Type B pancreatic cell (in vitro differentiated cells): ENCODE data around the gene DBET. TPM values are rescaled to one million over a fixed set of nuclear protein-coding genes. Genes with fewer than 3 reads are reported as not detected.
"Not testable (repeated sequence)": the region's sequence is repeated elsewhere in the genome, so short reads cannot be mapped to it uniquely, and the experiment has no call there.

Experiments used
- DNase-seq: peaks from one replicate; pipeline ENCODE4 v3.0.0; 2021; ENCODE audit warnings: mixed read lengths; ENCODE audit not compliant: unreplicated experiment; ENCODE audit errors: extremely low spot score
- H3K27ac Mint-ChIP-seq: 2 replicates; pipeline ENCODE4 v1.8.0; 2021; ENCODE audit warnings: mild to moderate bottlenecking, mixed read lengths
- H3K27me3 Mint-ChIP-seq: 2 replicates; pipeline ENCODE4 v1.8.0; 2021; ENCODE audit warnings: mixed read lengths
- H3K36me3 Mint-ChIP-seq: 2 replicates; pipeline ENCODE4 v1.8.0; 2021; ENCODE audit warnings: mixed read lengths
- H3K4me1 Mint-ChIP-seq: one replicate; pipeline ENCODE4 v1.8.0; 2021; ENCODE audit warnings: mixed read lengths; ENCODE audit not compliant: unreplicated experiment
- H3K4me3 Mint-ChIP-seq: 2 replicates; pipeline ENCODE4 v1.8.0; 2021; ENCODE audit warnings: mild to moderate bottlenecking, mixed read lengths
- H3K9me3 Mint-ChIP-seq: 2 replicates; pipeline ENCODE4 v1.8.0; 2021; ENCODE audit warnings: mixed read lengths
- total RNA-seq: library from RNA; stranded (reverse); gene quantifications from 2 replicates; pipeline ENCODE4 v1.2.1, GENCODE V29; 2021; ENCODE audit warnings: low replicate concordance
- TF ChIP-seq, protein P1 (sequence below): fragments of 200-600 bp; sonication (generic); conservative IDR thresholded peaks from 2 replicates; pipeline ENCODE4 v1.5.0; 2021; ENCODE audit warnings: antibody characterized with exemption, mild to moderate bottlenecking

The DBET gene
- total RNA-seq, 1 donor from 2014 or later = not detected

DNA sequence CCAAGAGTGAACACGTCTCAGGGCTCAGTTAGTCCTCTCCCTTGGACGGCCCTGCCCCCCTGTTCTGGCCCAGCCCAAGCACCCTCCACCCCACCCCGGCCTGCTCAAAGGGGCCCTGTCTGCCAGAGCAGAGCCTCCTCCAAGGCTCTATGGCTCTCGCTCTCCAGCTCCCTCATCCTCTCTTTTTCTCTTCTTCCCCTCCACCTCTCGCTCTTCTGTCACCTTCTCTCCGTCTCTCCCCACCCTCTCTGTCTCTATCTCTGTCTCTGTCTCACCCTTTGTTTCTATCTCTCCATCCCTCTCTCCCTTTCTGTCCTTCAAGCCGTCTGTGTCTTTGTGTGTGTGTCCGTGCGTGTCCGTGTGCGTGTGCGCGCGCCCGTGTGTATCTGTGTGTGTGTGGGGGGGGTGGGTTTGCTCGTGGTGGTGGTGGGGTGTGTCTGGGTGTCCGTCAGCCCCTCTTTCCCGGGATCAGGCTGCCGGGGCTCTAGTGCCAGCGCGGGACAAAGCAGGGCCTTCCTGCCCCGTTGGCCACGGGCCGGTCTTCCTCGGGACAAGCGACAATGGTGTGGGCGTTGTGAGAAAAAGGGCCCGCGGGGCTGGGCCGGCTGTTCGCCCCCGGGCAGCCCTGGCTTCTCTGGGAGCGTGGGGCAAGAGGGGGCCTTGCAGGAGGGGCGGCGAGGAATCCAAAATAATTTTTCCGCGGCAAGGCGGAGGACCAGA, 45.9 kb upstream of the DBET start:
- Mint-ChIP-seq H3K27me3 (no peaks in the 10 kb centered on the region), H3K9me3 (no peaks in the 10 kb centered on the region), H3K4me1 (no peaks in the 10 kb centered on the region), H3K36me3 (no peaks in the 10 kb centered on the region), H3K27ac (no peak overlapping the region), H3K4me3 (no peak overlapping the region)
- DNase-seq = no peak
- TF ChIP-seq, protein P1, sequence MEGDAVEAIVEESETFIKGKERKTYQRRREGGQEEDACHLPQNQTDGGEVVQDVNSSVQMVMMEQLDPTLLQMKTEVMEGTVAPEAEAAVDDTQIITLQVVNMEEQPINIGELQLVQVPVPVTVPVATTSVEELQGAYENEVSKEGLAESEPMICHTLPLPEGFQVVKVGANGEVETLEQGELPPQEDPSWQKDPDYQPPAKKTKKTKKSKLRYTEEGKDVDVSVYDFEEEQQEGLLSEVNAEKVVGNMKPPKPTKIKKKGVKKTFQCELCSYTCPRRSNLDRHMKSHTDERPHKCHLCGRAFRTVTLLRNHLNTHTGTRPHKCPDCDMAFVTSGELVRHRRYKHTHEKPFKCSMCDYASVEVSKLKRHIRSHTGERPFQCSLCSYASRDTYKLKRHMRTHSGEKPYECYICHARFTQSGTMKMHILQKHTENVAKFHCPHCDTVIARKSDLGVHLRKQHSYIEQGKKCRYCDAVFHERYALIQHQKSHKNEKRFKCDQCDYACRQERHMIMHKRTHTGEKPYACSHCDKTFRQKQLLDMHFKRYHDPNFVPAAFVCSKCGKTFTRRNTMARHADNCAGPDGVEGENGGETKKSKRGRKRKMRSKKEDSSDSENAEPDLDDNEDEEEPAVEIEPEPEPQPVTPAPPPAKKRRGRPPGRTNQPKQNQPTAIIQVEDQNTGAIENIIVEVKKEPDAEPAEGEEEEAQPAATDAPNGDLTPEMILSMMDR = no peak

DNA sequence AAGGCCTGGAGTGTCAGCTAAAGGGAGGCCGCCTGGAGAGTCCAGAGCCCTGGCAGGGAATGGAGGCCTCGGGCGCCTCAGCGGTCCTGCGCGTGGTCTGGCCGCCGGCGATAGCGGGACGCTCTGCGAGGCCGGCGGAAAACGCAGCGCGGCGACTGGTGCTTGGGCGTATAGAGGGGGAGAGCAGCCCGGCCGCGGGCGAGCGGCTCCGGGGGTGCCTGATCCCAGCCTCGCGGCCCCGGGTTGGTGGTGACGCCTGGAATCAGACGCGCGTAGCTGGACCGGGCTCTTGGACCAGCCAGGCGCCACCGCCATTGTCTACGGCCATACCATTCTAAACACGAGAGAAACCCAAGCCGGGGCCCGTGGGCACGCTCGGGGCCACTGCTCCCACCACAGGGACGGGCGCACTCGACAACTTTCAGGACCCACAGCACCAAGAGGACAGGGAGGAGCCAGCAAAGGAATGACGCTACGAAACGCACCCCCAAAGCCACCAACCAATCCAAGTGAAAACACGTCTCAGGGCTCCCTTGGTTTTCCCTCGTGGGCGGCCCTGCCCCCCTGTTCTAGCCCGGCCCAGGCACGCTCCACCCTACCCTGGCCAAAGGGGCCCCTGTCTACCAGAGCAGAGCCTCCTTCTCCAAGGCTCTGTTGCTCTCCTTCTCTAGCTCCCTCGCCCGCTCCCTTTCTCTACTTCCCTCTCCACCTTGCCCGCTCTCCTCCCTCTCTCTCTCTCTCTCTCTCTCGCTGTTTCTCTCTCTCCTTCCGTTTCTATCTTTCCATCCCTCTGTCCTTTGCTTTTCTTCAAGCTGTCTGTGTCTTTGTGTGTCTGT, 45.1 kb upstream of the DBET start:
- Mint-ChIP-seq H3K4me1 (no peaks in the 10 kb centered on the region), H3K9me3 (no peaks in the 10 kb centered on the region), H3K4me3 (no peak overlapping the region), H3K36me3 (no peaks in the 10 kb centered on the region), H3K27ac (no peak overlapping the region), H3K27me3 (no peaks in the 10 kb centered on the region)
- TF ChIP-seq, protein P1 = no peak
- DNase-seq = no peak

DNA sequence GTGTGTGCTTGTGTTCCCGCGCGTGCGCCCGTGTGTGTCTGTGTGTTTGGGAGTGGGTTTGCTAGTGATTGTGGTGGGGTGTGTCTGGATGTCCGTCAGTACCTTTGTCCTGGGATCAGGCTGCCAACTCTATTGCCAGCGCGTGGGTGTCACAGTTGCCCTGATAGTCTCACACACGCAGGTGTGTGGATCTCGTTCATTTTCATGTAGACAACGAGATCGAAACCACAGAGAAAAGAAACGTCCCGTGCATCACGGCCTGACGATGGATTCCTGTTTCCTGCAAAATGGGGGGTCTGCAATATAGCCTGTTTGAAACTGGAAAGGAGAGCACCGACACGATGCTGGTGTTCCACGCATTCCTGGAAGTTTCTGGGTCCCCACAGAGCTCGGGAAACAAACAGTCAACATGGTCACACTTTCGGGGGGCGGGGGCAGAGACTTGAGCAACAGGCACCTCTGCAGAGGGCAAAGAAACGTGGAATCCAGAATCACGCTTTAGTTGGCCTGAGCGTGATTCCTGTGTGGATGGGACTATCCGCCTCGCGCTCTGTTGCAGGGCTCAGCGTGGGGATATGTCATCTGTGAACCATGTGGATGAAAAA, 44.3 kb upstream of the DBET start:
- not testable (repeated sequence) for H3K27ac Mint-ChIP-seq, H3K27me3 Mint-ChIP-seq, H3K36me3 Mint-ChIP-seq

DNA sequence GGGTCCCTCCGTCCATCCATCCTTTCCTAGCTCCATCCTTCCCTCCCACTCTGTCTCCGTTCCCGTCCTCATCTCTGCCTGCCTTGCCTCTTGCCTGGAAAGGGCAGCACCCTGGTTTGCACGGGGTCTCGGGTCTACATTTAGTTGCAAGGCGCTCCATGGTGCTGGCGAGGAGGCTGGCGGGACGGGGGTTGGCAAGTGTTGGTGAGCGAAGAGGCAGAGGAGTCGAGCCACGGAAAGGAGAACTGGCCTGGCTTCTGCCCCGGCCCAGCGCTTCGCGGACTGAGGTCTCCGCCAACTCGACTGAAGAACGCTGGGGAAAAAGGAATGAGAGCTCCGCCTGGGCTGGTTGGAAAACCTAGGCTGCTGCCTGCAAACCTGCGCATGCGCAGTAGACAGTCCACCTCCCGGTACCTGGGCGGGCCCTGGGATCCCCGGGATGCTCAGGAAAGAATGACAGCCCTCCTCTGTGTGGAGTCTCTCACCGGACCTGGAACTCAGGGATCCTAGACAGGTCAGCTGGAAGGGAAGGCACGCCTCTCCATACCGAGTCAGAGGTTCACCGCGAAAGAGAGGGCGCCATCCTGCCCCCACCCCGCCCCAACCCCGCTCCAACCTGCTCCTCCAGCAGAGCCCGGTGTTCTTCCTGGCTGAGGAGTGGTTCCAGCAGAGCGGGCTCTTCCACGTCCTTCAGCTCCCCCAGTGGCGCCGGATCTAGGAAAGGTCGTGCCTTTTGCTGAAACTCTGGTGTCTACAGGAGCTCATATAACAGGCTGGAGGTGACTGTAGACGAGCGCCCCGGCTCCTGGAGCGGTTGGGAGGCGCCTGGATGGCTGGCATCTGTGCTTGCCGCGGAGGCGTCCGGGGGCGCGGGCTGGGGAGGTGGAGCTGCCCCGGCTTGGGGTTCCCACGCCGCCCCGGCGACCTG, 43.2 kb upstream of the DBET start:
- TF ChIP-seq, protein P1 = no peak
- Mint-ChIP-seq H3K27me3 (no peaks in the 10 kb centered on the region), H3K36me3 (no peaks in the 10 kb centered on the region), H3K4me3 (no peak overlapping the region), H3K27ac (no peak overlapping the region), H3K9me3 (no peaks in the 10 kb centered on the region), H3K4me1 (no peaks in the 10 kb centered on the region)
- DNase-seq = no peak

More for the DNA sequence above, 44.3 kb upstream of the DBET start:
- H3K9me3 Mint-ChIP-seq, H3K4me1 Mint-ChIP-seq, DNase-seq, H3K4me3 Mint-ChIP-seq: not testable (repeated sequence)

DNA sequence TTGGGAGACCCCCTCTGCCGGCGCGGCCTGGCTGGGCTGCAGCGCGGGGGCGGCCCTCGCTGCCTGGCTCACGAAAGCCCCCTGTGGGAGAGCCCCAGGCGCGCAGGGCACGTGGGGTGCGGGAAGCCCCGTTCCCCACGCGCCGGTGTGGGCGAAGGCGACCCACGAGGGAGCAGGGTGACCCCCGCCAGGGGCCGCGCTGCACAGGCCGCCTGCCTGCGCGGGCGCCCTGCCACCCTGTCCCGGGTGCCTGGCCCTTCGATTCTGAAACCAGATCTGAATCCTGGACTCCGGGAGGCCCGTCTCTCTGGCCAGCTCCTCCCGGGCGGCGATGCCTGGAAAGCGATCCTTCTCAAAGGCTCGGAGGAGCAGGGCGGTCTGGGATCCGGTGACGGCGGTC, 42.3 kb upstream of the DBET start:
- H3K27ac Mint-ChIP-seq, DNase-seq, H3K4me1 Mint-ChIP-seq, H3K9me3 Mint-ChIP-seq, H3K4me3 Mint-ChIP-seq, H3K27me3 Mint-ChIP-seq, H3K36me3 Mint-ChIP-seq: not testable (repeated sequence)

DNA sequence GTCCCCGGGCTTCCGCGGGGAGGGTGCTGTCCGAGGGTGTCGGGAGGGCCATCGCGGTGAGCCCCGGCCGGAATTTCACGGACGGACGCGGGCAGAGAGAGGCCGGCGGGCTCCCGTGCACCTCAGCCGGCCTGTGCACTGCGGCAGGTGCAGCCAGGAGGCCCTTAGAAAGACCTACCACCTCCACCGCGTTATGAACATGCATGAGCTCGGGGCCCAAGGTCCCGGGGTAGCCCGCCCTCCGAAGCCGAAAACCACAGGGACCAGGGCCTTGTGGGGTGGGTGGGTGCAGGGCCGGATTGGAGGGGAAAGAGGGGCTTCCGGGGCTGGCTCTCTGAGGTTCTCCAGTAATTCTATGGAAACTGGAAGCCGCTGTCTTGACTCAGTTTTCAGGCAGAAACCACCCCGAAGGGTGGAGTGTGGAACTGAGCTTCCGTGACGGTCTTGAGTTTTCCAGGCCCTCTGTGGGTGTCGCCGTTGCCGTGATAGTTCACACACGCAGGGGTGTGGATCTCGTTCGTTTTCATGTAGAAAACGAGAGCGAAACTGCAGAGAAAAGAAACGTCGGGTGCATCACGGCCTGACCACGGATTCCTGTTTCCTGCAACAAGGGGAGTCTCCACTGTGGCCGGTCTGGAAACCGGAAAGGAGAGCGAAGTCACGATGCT, 41.6 kb upstream of the DBET start:
- DNase-seq = not testable (repeated sequence)

DNA sequence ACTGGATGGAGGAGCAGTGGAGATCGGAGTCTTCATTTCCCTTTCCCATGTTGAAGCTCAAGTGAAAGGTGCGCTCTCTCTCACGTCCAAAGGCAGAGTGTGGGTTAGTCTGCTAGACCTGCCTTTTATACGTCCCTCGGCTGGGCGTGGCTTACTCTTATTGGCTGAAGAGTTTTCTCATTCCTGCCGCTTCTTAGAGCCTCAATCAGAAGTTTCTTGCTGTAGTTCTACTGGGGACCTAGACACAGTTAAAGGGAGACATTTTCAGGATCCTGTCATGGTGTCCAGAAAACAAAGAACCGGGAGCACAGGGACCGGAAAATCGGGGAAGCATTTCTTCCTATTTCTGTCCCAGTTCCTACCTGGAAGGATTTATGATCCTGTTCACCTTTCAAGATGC, 37.1 kb upstream of the DBET start, which contains the start of gene FRG2:
TSS of gene FRG2 (minus strand) at position 101 of the 400 bp plus-strand sequence. CDS start at position 49, 52 bp downstream.
- not testable (repeated sequence) for H3K4me3 Mint-ChIP-seq, H3K4me1 Mint-ChIP-seq, H3K9me3 Mint-ChIP-seq, DNase-seq, H3K27me3 Mint-ChIP-seq, H3K27ac Mint-ChIP-seq, H3K36me3 Mint-ChIP-seq

More for the DNA sequence above, 41.6 kb upstream of the DBET start:
- not testable (repeated sequence) for H3K27me3 Mint-ChIP-seq, H3K36me3 Mint-ChIP-seq, H3K4me3 Mint-ChIP-seq, H3K9me3 Mint-ChIP-seq, H3K27ac Mint-ChIP-seq, H3K4me1 Mint-ChIP-seq

DNA sequence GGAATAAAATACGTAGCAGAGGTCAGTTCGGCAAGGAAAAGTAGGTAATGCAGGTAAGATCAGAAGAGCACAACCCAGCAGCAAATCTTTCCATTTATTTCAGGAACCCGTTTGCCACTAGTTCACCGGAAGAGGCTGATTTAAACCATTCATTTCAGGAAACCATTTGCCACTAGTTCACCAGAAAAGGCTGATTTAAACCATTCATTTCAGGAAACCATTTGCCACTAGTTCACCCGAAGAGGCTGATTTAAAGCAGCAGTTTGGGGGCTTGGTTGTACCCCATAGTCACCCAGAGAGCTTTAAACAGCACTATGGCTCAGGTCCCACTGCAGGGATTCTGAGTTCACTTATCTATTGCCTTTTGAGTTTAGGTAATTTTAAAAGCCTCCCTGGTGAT, 33.0 kb upstream of the DBET start:
- H3K4me1 Mint-ChIP-seq, H3K27me3 Mint-ChIP-seq, H3K4me3 Mint-ChIP-seq, DNase-seq, H3K9me3 Mint-ChIP-seq, H3K36me3 Mint-ChIP-seq, H3K27ac Mint-ChIP-seq: not testable (repeated sequence)

DNA sequence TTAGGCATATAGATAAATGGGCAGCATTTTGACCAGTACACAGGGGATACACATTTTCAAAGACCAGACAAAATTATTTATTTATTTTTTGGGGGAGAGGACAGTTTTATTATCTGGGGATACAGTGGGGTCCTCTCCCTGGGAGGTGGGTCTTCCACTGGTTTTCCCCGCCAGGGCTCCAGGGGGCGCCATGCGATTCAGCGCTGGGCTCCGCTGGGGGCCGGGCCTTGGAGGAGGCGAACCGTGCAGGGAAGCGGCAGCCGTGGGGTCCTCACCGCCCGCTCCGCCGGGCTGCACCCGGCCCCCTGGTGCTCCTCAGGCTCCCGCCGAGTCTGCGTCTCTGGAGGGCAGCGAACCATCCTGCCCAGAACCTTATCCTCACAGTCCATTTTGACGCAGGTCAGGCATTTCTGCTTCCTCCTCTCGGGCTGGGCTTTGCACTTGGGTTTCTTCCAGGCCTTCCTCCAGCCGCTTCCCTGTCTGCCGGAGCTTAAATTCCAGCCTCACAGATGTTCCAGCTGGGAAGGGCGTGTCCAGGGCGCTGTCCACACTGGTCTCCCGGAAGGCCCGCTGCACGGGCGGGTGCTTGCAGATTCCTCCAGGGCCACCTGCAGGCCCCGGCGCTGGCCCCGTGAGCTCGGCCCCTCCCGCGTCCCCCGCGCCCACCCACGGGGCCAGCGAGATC, 26.5 kb upstream of the DBET start:
- DNase-seq, H3K9me3 Mint-ChIP-seq, H3K36me3 Mint-ChIP-seq, H3K27me3 Mint-ChIP-seq, H3K4me1 Mint-ChIP-seq, H3K4me3 Mint-ChIP-seq, H3K27ac Mint-ChIP-seq: not testable (repeated sequence)
